Osteoblast (primary cell): ENCODE measurements around the gene ANKLE2. TPM values are rescaled to one million over a fixed set of nuclear protein-coding genes. Genes with fewer than 3 reads are reported as not detected.

Experiments used
- DNase-seq: peaks from one replicate; pipeline ENCODE4 v3.0.0; 2011; ENCODE audit warnings: low spot score, mixed read lengths; ENCODE audit not compliant: insufficient read length; ENCODE audit errors: missing footprints
- H2AFZ ChIP-seq: 2 replicates; pipeline ENCODE4 v1.6.0; 2011; ENCODE audit warnings: mild to moderate bottlenecking, low read length
- H3K27ac ChIP-seq: 2 replicates; pipeline ENCODE4 v1.5.1; 2011; ENCODE audit warnings: mild to moderate bottlenecking, low read depth, low read length, moderate library complexity
- H3K27me3 ChIP-seq: 2 replicates; pipeline ENCODE4 v1.6.0; 2012; ENCODE audit warnings: mild to moderate bottlenecking, control low read depth, inconsistent platforms, low read length, moderate library complexity; ENCODE audit not compliant: insufficient read depth
- H3K36me3 ChIP-seq: 2 replicates; pipeline ENCODE4 v1.5.1; 2011; ENCODE audit warnings: mild to moderate bottlenecking, low read length, control low read depth, moderate library complexity; ENCODE audit not compliant: insufficient read depth
- H3K4me1 ChIP-seq: 2 replicates; pipeline ENCODE4 v1.5.1; 2011; ENCODE audit warnings: mild to moderate bottlenecking, low read length, control low read depth, moderate library complexity; ENCODE audit not compliant: insufficient read depth
- H3K4me2 ChIP-seq: 2 replicates; pipeline ENCODE4 v1.6.0; 2011; ENCODE audit warnings: mild to moderate bottlenecking, low read length; ENCODE audit not compliant: insufficient read depth
- H3K4me3 ChIP-seq: fragments of 200-600 bp; sonication (generic); 3 replicates; pipeline ENCODE4 v1.5.1; 2012; ENCODE audit warnings: mild to moderate bottlenecking, low read length, inconsistent platforms; ENCODE audit not compliant: insufficient read depth
- H3K79me2 ChIP-seq: 2 replicates; pipeline ENCODE4 v1.6.0; 2012; ENCODE audit warnings: mild to moderate bottlenecking, low read length, control low read depth, inconsistent platforms; ENCODE audit not compliant: insufficient read depth
- H3K9me3 ChIP-seq: 2 replicates; pipeline ENCODE4 v1.5.1; 2011; ENCODE audit warnings: low read depth, low read length, control low read depth
- H4K20me1 ChIP-seq: 2 replicates; pipeline ENCODE4 v1.6.0; 2012; ENCODE audit warnings: mild to moderate bottlenecking, low read length, control low read depth; ENCODE audit not compliant: insufficient read depth
- CTCF ChIP-seq: IDR thresholded peaks from 2 replicates; pipeline ENCODE4 v1.5.1; 2011; ENCODE audit warnings: mild to moderate bottlenecking, low read depth, low read length, moderate library complexity; ENCODE audit errors: extremely low read depth
- total RNA-seq: library from RNA; depleted of rRNA; stranded (reverse); fragments of >200 nt; gene quantifications from 2 replicates; pipeline ENCODE4 v1.2.3, GENCODE V29; 2012

The ANKLE2 gene
- total RNA-seq, 1 donor, result 86.1 TPM

- peaks cover 69% of the 10 kb centered on the region for H3K36me3 ChIP-seq
Measured at GRCh38 chr12:132720606-132721345, 40.9 kb downstream of the ANKLE2 start.

GRCh38 chr12:132719954-132720324 is 41.7 kb downstream of the ANKLE2 start:
- H3K27ac ChIP-seq, result no peak overlapping the region
- peak; percentile 77 for DNase-seq
- H2AFZ ChIP-seq, result no peak overlapping the region
- H3K4me3 ChIP-seq, result no peak overlapping the region
- H4K20me1 ChIP-seq, result peaks cover 30% of the 10 kb centered on the region
- TF ChIP-seq CTCF, result no peak
- H3K27me3 ChIP-seq, result no peaks in the 10 kb centered on the region
- no peak overlapping the region for H3K4me2 ChIP-seq
- peaks cover 60% of the 10 kb centered on the region for H3K36me3 ChIP-seq
- H3K9me3 ChIP-seq, result no peaks in the 10 kb centered on the region
- H3K79me2 ChIP-seq, result peaks cover 35% of the 10 kb centered on the region
- peaks cover 6% of the 10 kb centered on the region for H3K4me1 ChIP-seq

More at GRCh38 chr12:132720606-132721345, 40.9 kb downstream of the ANKLE2 start:
- Histone ChIP-seq H3K4me3 (no peak overlapping the region), H3K27ac (no peak overlapping the region), H3K9me3 (no peaks in the 10 kb centered on the region), H3K79me2 (peaks cover 40% of the 10 kb centered on the region), H3K4me1 (peaks cover 6% of the 10 kb centered on the region), H3K4me2 (no peak overlapping the region), H3K27me3 (no peaks in the 10 kb centered on the region), H4K20me1 (peaks cover 31% of the 10 kb centered on the region), H2AFZ (no peak overlapping the region)
- DNase-seq, result peak; percentile 36
- TF ChIP-seq CTCF, result no peak

- H3K36me3 ChIP-seq, result peaks cover 55% of the 10 kb centered on the region
- DNase-seq, result peak; percentile 83
- H2AFZ ChIP-seq, result no peak overlapping the region
- peaks cover 36% of the 10 kb centered on the region for H3K79me2 ChIP-seq
- H3K27ac ChIP-seq, result no peak overlapping the region
- no peak overlapping the region for H3K4me3 ChIP-seq
- H3K4me2 ChIP-seq, result no peak overlapping the region
- H3K9me3 ChIP-seq, result no peaks in the 10 kb centered on the region
- peaks cover 29% of the 10 kb centered on the region for H4K20me1 ChIP-seq
- no peak for TF ChIP-seq CTCF
- peaks cover 6% of the 10 kb centered on the region for H3K4me1 ChIP-seq
- no peaks in the 10 kb centered on the region for H3K27me3 ChIP-seq
Measured at GRCh38 chr12:132719141-132719953, 42.3 kb downstream of the ANKLE2 start.

GRCh38 chr12:132718644-132719043 is 43.0 kb downstream of the ANKLE2 start:
- Histone ChIP-seq H3K4me2 (no peak overlapping the region), H3K27ac (no peak overlapping the region), H3K9me3 (no peaks in the 10 kb centered on the region), H3K4me3 (no peak overlapping the region), H3K36me3 (peaks cover 50% of the 10 kb centered on the region), H3K79me2 (peaks cover 38% of the 10 kb centered on the region), H2AFZ (no peak overlapping the region), H3K27me3 (no peaks in the 10 kb centered on the region), H4K20me1 (peaks cover 27% of the 10 kb centered on the region), H3K4me1 (no peaks in the 10 kb centered on the region)
- peak; percentile 74 for DNase-seq
- no peak for TF ChIP-seq CTCF
